ENCODE results near the gene MED28.

DNA sequence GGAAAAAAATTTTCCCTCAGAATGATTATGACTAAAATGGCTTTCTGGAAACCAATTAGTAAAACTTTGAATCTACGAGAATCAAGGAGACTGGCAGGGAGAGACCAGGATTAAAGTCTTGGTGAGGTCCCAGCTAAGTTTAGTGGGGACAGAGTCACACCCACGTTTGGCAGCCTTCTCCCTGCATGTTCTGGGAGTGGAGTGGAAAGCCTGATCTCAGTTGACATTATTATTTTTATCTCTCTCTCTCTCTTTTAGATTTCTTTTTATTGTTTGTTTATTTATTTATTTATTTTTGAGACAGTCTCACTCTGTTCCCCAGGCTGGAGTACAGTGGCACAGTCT, 67.8 kb downstream of the MED28 start:
- TF ChIP-seq NFRKB (IDR thresholded peaks at IDR 0.05) (no peak), CTBP1 (IDR thresholded peaks at IDR 0.05; ENCODE audit: borderline replicate concordance) (no peak), ELF4 (IDR thresholded peaks at IDR 0.05) (no peak), SP1 (IDR thresholded peaks at IDR 0.05) (no peak), ARNT (IDR thresholded peaks at IDR 0.05) (no peak), SUZ12 (IDR thresholded peaks at IDR 0.05) (no peak), BHLHE40 (IDR thresholded peaks at IDR 0.05; ENCODE audit: borderline replicate concordance) (no peak), FOXA1 (IDR thresholded peaks at IDR 0.05) (no peak), FOXM1 (IDR thresholded peaks at IDR 0.05; ENCODE audit: borderline replicate concordance) (no peak), FOXK2 (IDR thresholded peaks at IDR 0.05) (no peak)
- TF ChIP-seq, protein P1, sequence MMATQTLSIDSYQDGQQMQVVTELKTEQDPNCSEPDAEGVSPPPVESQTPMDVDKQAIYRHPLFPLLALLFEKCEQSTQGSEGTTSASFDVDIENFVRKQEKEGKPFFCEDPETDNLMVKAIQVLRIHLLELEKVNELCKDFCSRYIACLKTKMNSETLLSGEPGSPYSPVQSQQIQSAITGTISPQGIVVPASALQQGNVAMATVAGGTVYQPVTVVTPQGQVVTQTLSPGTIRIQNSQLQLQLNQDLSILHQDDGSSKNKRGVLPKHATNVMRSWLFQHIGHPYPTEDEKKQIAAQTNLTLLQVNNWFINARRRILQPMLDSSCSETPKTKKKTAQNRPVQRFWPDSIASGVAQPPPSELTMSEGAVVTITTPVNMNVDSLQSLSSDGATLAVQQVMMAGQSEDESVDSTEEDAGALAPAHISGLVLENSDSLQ (IDR thresholded peaks at IDR 0.05): no peak
